GM12873 (cell line): ENCODE measurements around the gene CIDEA.

Experiments
- TF ChIP-seq, protein P1 (sequence below): IDR thresholded peaks from 2 replicates; pipeline ENCODE4 v1.5.1; 2012; ENCODE audit warnings: low read depth, mild to moderate bottlenecking, moderate library complexity, low read length, control low read depth; ENCODE audit not compliant: insufficient read depth; ENCODE audit errors: missing control alignments

CIDEA gene

DNA sequence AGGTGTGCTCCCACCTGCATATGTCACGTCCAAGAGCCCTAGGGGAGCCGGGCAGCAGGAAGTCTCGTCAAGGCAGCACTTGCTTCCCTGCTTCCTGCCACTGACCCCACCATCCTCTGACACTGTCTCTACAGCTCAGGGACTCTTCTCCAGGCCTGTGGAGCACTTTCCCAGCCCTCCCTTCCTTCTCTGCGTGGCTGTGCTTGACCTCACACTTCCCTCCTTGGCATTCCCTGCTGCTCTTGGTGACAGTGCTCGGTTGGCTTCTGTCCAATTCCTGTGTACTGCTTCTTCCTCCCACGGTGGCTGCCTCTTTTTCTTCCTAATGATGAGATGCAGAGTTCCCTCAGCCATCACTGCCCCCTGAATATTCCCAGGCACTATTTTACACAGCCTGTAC is 2.8 kb downstream of the CIDEA start:
- TF ChIP-seq, protein P1, sequence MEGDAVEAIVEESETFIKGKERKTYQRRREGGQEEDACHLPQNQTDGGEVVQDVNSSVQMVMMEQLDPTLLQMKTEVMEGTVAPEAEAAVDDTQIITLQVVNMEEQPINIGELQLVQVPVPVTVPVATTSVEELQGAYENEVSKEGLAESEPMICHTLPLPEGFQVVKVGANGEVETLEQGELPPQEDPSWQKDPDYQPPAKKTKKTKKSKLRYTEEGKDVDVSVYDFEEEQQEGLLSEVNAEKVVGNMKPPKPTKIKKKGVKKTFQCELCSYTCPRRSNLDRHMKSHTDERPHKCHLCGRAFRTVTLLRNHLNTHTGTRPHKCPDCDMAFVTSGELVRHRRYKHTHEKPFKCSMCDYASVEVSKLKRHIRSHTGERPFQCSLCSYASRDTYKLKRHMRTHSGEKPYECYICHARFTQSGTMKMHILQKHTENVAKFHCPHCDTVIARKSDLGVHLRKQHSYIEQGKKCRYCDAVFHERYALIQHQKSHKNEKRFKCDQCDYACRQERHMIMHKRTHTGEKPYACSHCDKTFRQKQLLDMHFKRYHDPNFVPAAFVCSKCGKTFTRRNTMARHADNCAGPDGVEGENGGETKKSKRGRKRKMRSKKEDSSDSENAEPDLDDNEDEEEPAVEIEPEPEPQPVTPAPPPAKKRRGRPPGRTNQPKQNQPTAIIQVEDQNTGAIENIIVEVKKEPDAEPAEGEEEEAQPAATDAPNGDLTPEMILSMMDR: no peak

DNA sequence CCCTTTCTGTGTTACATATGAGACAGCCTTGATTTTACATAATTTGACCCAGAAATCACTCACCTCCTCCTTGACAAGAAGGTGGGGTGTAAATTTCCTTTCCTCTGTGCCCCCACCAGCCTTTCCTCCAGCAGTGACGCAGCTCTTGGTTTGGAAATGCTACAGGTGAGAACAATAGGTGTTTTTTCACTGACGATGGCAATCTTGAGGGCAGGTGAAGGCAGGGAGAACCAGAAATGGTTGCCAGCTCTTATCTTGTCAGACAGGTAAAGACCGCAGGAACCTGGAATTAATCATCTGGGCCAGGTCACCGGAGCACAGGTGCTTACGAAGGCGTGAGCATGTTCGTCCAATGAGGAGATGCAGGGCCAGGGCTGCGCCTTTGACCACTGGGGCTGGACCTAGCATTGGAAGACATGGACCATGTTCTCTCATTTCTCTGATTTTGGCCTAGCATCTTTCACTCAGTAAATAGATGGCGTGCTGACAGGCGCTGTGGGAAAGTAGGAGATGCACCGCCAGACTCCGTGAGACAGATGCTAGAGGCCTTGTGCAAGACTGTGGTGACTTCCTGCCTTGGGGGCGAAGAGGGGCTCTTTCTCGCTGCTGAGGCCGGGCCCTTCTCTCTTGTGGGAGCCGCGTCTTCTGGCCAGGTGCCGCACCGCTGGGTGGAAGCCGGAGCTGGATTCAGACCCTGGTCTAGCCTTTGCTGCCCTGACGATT is 4.0 kb downstream of the CIDEA start:
- TF ChIP-seq, protein P1: no peak

DNA sequence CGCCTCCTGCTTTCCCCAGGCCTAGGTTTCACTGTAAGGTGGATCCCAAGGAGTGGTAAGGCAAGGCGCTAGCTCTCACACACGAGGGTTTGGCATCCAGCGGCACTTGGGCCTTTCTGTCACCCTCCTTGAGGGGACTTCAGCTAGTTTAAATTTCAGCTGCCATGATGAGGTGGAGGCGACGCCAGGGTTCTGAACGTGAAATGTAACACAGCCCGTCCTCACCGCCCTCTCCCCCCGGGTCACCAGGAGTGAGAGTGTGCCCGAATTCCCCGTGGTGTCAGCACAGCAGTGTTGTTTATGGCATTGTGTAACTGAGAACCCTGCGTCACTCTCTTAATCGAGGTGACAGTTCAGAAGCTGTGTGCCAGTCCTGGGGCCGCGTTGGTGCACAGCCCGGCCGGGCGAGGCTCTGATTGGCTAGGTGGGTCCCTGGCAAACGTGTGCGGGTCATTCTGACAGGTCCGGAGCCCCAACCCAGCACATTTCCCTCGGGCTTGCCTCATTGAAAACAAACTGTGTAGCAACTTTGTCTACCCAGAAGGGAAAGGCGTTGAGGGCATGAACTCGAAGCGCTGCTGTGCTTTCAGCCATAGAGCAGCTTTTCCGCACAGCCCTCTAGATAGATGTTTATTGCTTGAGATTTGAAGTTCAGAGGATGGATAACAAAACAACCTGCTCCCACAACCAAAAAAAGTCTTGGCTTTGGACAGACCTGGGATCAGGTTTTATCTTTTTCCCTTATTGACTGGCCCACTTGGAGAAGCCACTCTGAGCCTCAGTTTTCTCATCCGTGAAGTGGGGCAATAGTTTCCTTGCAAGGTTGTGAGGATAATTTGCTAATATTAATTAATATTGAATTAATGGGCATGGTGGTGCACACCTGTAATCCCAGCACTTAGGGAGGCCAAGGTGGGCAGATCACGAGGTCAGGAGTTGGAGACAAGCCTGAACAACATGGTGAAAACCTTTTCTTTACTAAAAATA is 4.9 kb downstream of the CIDEA start:
- TF ChIP-seq, protein P1: no peak

DNA sequence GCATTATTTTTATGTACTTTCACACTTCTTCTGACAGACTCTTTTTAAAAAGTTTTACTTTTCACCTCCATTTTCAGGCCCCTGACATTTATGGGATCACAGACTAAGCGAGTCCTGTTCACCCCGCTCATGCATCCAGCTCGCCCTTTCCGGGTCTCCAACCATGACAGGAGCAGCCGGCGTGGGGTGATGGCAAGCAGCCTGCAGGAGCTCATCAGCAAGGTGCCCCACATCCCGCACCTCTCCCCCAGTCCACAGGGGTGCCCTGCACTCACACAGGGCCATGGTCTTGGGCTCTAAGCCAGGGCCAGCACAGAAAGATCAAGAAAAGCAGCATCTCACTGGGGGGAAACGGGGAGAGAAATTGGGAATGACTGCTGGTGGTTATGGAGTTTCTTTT is 8.6 kb downstream of the CIDEA start:
- TF ChIP-seq, protein P1: no peak

DNA sequence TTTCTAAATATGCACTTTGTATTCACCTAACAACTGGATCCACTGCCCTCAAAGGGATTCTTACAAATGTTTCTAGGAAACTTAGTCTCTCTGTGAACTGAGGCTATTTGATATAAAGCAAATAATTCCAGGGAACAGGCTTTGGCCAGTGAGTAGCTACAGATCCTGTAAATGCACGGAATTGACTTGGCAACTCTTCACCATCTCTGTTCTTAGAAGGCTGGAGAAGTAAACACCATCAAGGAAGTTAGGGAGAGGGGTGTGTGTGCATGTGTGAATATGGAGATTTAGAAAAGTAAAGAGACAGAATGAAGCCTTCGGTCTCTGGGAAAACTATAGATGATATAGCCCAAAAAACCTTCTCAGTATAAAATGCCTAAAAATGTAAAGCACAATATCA is 10.7 kb downstream of the CIDEA start:
- TF ChIP-seq, protein P1: no peak

DNA sequence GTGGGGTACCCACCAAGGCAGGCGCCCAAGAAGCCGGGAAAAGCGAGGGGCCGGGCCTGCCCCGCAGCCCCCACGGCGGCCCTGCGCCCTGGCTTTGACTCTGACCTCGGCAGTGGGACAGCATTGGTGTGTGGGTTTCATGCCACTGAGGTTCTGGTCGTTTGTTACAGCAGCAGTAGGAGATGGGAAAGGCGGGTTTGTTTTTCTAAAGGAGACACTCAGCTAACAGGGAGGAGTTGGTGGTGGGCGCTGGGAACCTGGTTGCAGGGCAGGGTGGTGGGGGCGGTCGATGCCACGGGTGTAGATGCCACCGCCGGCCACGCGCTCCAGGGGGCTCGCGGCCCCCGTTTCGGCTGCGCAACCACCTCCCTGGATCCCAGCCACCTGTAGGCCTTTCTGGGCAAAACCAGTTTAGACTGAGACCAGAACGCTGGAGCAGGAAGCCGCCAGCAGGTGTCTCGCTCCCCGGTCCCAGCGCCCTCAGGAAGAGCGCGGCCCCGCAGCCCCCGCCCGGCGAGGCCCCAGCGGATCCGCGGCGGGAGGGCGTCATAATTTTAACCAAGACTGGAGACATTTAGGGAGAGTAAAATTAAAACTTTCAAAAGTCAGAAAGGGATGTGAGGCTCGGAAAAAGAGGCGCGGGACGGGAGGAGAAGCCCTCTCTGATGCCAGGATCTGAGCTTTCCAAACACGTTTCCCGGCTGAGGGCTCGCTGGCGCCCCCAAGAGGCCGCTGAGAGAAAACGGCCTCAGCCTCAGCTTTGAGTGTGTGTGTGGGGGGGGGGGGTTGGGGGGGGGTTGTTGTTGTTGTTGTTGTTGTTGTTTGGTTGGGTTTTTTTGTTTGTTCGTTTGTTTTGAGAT is 17.4 kb downstream of the CIDEA start:
- TF ChIP-seq, protein P1: peak; percentile 72
